MCF 10A (cell line): ENCODE results near the gene RPTOR. TPM values are rescaled to one million over a fixed set of nuclear protein-coding genes. Genes with fewer than 3 reads are reported as not detected.
A peak's percentile ranks its signal among the peaks of the same experiment; 100 is the strongest.

Experiments used
- BruUV-seq: library from RNA; stranded (reverse); fragments of 400-500 nt; replicated peaks from 2 replicates; lab custom pipeline; 2021; lab: Mats Ljungman, UMichigan
- CTCF ChIA-PET: fragments of 300-600 bp; sonication (Branson Sonifier 250); formaldehyde crosslinking; extraction: SDS; loops from one replicate; lab custom pipeline; 2021; ENCODE audit warnings: antibody characterized with exemption, inconsistent platforms; lab: Yijun Ruan, JAX
- POLR2A ChIA-PET: fragments of 300-600, 350-650 bp; sonication (Branson Sonifier 250); formaldehyde crosslinking; extraction: SDS; loops from one replicate; lab custom pipeline; 2020; ENCODE audit warnings: antibody characterized with exemption, inconsistent platforms; lab: Yijun Ruan, JAX
- DNase-seq: peaks from one replicate; pipeline ENCODE4 v3.0.0-alpha.2; 2018; ENCODE audit not compliant: unreplicated experiment
- H3K27ac Mint-ChIP-seq: one replicate; pipeline ENCODE4 v1.8.0; 2022; ENCODE audit warnings: mild to moderate bottlenecking, low read depth, mixed read lengths; ENCODE audit not compliant: unreplicated experiment
- H3K27me3 Mint-ChIP-seq: one replicate; pipeline ENCODE4 v1.8.0; 2022; ENCODE audit warnings: mixed read lengths; ENCODE audit not compliant: insufficient read depth, unreplicated experiment
- H3K36me3 Mint-ChIP-seq: one replicate; pipeline ENCODE4 v1.8.0; 2022; ENCODE audit warnings: mild to moderate bottlenecking, moderate library complexity, mixed read lengths; ENCODE audit not compliant: insufficient read depth, unreplicated experiment
- H3K4me1 Mint-ChIP-seq: one replicate; pipeline ENCODE4 v1.8.0; 2022; ENCODE audit warnings: mixed read lengths; ENCODE audit not compliant: insufficient read depth, unreplicated experiment
- H3K4me3 Mint-ChIP-seq: one replicate; pipeline ENCODE4 v1.8.0; 2022; ENCODE audit warnings: mild to moderate bottlenecking, moderate library complexity, mixed read lengths; ENCODE audit not compliant: unreplicated experiment
- H3K9me3 Mint-ChIP-seq: one replicate; pipeline ENCODE4 v1.8.0; 2022; ENCODE audit warnings: mixed read lengths; ENCODE audit not compliant: unreplicated experiment
- intact Hi-C: fragments of 100-400 bp; cut with micrococcal nuclease; formaldehyde crosslinking; loops from 2 replicates; pipeline ENCODE4 v1.14.1; 2022
- total RNA-seq: library from RNA; stranded (reverse); gene quantifications from 2 replicates; pipeline ENCODE4 v1.2.3, GENCODE V29; 2022
- TF ChIP-seq, protein P1 (sequence below): fragments of 200-600 bp; IDR thresholded peaks from one replicate; pipeline ENCODE4 v1.8.0; 2022; ENCODE audit warnings: antibody characterized with exemption, mild to moderate bottlenecking; ENCODE audit not compliant: unreplicated experiment

RPTOR gene
- total RNA-seq, 1 experiment from 2014 or later = 41.3 TPM

DNA sequence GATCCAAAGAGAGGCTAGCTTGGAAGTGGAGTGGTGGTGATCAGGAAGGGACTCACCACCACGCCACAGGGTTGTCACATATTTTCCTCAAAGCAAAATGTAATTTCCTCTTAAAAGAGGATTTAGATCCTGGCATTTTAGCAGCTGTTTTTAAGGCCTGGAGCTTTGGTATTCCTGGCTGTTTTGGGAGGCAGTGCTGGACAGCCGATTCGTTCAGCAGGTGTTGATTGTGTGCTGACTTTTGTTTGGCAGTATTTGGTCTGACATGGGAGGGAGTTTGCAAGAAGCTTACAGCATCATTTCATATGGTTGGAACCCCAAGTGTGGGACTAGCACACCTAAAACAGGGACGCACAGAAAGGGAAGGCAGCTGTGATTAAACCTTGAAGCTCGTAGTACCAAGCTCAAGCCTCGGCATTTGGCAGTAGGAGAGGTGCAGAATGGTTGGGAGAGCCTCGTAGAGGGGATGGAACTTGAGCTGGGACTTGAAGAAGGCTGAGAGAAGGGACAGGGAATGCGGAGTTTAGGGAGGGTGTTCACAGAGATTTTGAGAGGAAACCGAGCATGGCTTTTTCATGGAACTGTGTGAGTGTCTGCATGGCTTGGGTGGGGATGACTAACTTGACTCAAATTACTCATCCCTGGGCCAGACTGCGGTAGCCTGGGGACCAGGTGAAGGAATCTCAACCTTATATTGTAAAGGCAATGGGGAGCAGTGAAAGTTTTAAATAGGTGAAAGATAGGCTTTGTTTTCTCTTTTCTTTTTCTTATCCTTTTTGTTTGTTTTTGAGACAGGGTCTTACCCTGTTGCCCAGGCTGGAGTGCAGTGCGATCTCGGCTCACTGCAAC is 52.3 kb downstream of the RPTOR start:
- Mint-ChIP-seq H3K27ac (no peak overlapping the region), H3K27me3 (no peaks in the 10 kb centered on the region), H3K36me3 (peaks cover 6% of the 10 kb centered on the region), H3K4me3 (no peak overlapping the region), H3K9me3 (no peaks in the 10 kb centered on the region), H3K4me1 (peaks cover 25% of the 10 kb centered on the region)
- DNase-seq = peak; percentile 59
- ChIA-PET CTCF (interaction anchor here (0.6 to 1.0 kb wide), 5 partner anchors 15 to 1889 kb away, joined by 3 read pairs; no protein-coding TSS in a partner anchor), POLR2A (interaction anchor here (0.6 to 1.6 kb wide), 6 partner anchors 9 to 165 kb away, joined by 3 to 6 read pairs (median 4); no protein-coding TSS in a partner anchor)
- TF ChIP-seq, protein P1, sequence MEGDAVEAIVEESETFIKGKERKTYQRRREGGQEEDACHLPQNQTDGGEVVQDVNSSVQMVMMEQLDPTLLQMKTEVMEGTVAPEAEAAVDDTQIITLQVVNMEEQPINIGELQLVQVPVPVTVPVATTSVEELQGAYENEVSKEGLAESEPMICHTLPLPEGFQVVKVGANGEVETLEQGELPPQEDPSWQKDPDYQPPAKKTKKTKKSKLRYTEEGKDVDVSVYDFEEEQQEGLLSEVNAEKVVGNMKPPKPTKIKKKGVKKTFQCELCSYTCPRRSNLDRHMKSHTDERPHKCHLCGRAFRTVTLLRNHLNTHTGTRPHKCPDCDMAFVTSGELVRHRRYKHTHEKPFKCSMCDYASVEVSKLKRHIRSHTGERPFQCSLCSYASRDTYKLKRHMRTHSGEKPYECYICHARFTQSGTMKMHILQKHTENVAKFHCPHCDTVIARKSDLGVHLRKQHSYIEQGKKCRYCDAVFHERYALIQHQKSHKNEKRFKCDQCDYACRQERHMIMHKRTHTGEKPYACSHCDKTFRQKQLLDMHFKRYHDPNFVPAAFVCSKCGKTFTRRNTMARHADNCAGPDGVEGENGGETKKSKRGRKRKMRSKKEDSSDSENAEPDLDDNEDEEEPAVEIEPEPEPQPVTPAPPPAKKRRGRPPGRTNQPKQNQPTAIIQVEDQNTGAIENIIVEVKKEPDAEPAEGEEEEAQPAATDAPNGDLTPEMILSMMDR = no peak
- BruUV-seq = no TSS peak
- intact Hi-C loops = no loop called here

DNA sequence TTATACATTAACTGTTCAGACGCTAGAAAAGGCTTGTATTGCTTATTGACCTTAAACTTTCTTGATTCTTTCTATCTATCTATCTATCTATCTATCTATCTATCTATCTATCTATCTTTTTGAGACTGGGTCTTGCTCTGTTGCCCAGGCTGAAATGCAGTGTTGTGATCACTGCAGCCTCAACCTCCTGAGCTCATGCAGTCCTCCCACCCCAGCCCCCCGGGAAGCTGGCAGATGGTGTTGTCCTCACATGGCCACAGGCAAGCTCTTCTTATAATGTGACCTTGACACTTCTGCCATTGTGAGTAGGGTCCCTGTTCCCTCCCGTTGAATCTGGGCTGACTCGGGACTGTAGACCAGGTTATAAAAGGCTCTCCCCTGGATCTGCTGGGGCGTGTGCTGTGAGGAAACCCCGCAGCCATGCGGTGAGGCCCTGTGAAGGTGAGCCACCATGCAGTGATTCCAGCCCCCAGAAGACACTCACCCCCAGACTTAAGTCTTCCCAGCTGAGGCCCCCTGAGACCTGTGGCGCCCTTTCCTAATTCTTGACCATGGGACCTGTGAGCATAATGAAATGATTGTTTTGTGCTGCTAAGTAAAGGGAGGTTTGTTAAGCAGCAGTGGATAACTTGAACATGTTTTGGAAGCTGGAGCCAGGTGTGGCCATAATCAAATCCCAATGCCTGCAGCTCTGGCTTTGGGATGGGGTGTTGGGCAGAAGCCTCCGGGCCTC is 54.3 kb downstream of the RPTOR start:
- Mint-ChIP-seq H3K27ac (no peak overlapping the region), H3K4me3 (no peak overlapping the region), H3K27me3 (no peaks in the 10 kb centered on the region), H3K36me3 (peaks cover 6% of the 10 kb centered on the region), H3K9me3 (no peaks in the 10 kb centered on the region), H3K4me1 (peaks cover 21% of the 10 kb centered on the region)
- BruUV-seq = no TSS peak
- DNase-seq = no peak
- ChIA-PET POLR2A (no interaction called here), CTCF (interaction anchor here (0.6 kb wide), 1 partner anchor 274 kb away, joined by 3 read pairs; no protein-coding TSS in a partner anchor)
- intact Hi-C loops = no loop called here
- TF ChIP-seq, protein P1 = no peak

DNA sequence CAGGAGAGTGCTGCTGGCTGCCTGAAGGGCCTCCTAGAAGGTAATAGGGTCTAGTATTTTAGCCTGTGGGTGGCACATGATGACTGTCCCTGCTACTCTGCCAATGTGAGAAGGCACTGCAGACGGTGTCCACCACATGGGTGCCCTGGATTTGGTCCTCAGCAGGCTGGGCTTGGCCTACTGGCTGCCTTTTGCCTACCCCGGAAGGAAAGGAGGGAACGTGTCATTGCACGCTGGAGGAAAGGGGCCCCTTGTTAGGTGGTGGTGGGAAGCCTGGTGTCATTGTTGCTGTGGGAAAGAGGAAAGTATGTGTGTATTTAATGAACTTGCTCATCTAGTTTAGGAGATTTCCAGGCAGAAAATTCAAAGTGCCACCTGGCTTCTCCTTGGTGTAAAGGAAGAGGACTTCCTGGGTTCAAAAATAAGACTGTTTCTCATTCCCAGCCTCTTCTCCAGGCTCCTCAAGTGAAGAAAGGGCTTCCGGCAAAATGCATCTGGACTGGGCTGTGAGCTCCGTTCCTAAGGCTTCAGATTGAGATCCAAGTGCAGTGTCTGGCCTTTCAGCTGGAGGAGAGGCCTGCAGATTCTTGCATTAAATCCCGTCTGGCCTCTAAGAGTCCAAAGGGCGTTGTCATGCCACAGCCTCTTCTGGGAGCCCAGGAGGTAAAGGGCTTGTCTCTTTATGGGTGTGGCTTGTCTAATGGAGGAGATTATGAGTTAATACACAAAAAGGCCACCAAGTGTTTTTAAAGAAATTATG is 55.1 kb downstream of the RPTOR start:
- Mint-ChIP-seq H3K4me1 (peaks cover 26% of the 10 kb centered on the region), H3K27ac (no peak overlapping the region), H3K36me3 (peaks cover 6% of the 10 kb centered on the region), H3K9me3 (no peaks in the 10 kb centered on the region), H3K27me3 (no peaks in the 10 kb centered on the region), H3K4me3 (no peak overlapping the region)
- POLR2A ChIA-PET = no interaction called here
- CTCF ChIA-PET = no interaction called here
- intact Hi-C loops = loop anchor here (10.0 kb wide), 1 partner anchor 165 kb away; no protein-coding TSS in a partner anchor
- TF ChIP-seq, protein P1 = no peak
- no TSS peak for BruUV-seq
- DNase-seq = peak; percentile 12
